Osteoblast (primary cell): ENCODE results near the gene DMD. TPM values are rescaled to one million over a fixed set of nuclear protein-coding genes. Genes with fewer than 3 reads are reported as not detected.

Experiments used
- DNase-seq: peaks from one replicate; pipeline ENCODE4 v3.0.0; 2011; ENCODE audit warnings: low spot score, mixed read lengths; ENCODE audit not compliant: insufficient read length; ENCODE audit errors: missing footprints
- H2AFZ ChIP-seq: 2 replicates; pipeline ENCODE4 v1.6.0; 2011; ENCODE audit warnings: mild to moderate bottlenecking, low read length
- H3K27ac ChIP-seq: 2 replicates; pipeline ENCODE4 v1.5.1; 2011; ENCODE audit warnings: mild to moderate bottlenecking, low read depth, low read length, moderate library complexity
- H3K27me3 ChIP-seq: 2 replicates; pipeline ENCODE4 v1.6.0; 2012; ENCODE audit warnings: mild to moderate bottlenecking, control low read depth, inconsistent platforms, low read length, moderate library complexity; ENCODE audit not compliant: insufficient read depth
- H3K36me3 ChIP-seq: 2 replicates; pipeline ENCODE4 v1.5.1; 2011; ENCODE audit warnings: mild to moderate bottlenecking, low read length, control low read depth, moderate library complexity; ENCODE audit not compliant: insufficient read depth
- H3K4me1 ChIP-seq: 2 replicates; pipeline ENCODE4 v1.5.1; 2011; ENCODE audit warnings: mild to moderate bottlenecking, low read length, control low read depth, moderate library complexity; ENCODE audit not compliant: insufficient read depth
- H3K4me2 ChIP-seq: 2 replicates; pipeline ENCODE4 v1.6.0; 2011; ENCODE audit warnings: mild to moderate bottlenecking, low read length; ENCODE audit not compliant: insufficient read depth
- H3K4me3 ChIP-seq: fragments of 200-600 bp; sonication (generic); 3 replicates; pipeline ENCODE4 v1.5.1; 2012; ENCODE audit warnings: mild to moderate bottlenecking, low read length, inconsistent platforms; ENCODE audit not compliant: insufficient read depth
- H3K79me2 ChIP-seq: 2 replicates; pipeline ENCODE4 v1.6.0; 2012; ENCODE audit warnings: mild to moderate bottlenecking, low read length, control low read depth, inconsistent platforms; ENCODE audit not compliant: insufficient read depth
- H3K9me3 ChIP-seq: 2 replicates; pipeline ENCODE4 v1.5.1; 2011; ENCODE audit warnings: low read depth, low read length, control low read depth
- H4K20me1 ChIP-seq: 2 replicates; pipeline ENCODE4 v1.6.0; 2012; ENCODE audit warnings: mild to moderate bottlenecking, low read length, control low read depth; ENCODE audit not compliant: insufficient read depth
- total RNA-seq: library from RNA; depleted of rRNA; stranded (reverse); fragments of >200 nt; gene quantifications from 2 replicates; pipeline ENCODE4 v1.2.3, GENCODE V29; 2012
- TF ChIP-seq, protein P1 (sequence below): IDR thresholded peaks from 2 replicates; pipeline ENCODE4 v1.5.1; 2011; ENCODE audit warnings: mild to moderate bottlenecking, low read depth, low read length, moderate library complexity; ENCODE audit errors: extremely low read depth

Gene DMD
- total RNA-seq, 1 donor: 12.7 TPM

DNA sequence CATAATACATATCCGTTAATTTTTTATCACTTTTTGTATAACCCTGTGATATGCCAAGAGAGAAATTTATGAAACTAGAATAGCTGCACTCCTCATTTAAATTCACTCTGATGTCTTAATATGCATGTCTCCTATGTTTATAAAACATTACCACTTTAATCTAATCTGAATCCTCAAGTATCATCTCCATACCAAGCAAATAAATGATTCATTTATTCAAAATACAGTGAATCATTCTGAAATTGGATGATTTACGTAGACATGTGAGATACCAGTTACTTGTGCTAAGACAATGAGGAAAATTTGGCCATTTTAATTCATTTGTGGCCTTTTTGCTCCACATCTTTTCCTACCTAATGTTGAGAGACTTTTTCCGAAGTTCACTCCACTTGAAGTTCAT is 1704.4 kb downstream of the DMD start:
- H2AFZ ChIP-seq: no peak overlapping the region

DNA sequence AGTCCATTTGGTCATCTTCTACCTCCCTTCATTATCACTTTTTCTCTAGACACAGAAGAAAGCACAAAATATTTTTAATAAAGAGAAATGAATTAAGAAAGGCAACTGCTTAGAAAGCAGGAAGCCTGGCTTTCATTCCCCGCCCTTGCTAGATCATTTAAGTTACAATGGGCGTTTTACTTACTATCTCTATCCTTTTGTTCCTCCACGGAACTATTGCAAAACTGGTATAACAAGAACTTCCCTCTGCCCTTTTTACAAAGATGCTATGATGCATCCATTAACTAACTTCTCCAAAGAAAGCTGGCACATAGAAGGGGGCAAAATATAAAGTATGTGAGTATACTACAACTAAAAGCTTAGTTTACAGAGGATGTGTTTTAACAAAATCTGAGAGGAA is 1705.0 kb downstream of the DMD start:
- no peak for DNase-seq
- Histone ChIP-seq H3K79me2 (no peaks in the 10 kb centered on the region), H3K4me2 (no peak overlapping the region), H3K4me3 (no peak overlapping the region), H2AFZ (no peak overlapping the region), H3K27ac (no peak overlapping the region), H3K9me3 (no peaks in the 10 kb centered on the region), H3K27me3 (no peaks in the 10 kb centered on the region), H3K36me3 (no peaks in the 10 kb centered on the region), H4K20me1 (no peaks in the 10 kb centered on the region), H3K4me1 (peaks cover 7% of the 10 kb centered on the region)
- TF ChIP-seq, protein P1, sequence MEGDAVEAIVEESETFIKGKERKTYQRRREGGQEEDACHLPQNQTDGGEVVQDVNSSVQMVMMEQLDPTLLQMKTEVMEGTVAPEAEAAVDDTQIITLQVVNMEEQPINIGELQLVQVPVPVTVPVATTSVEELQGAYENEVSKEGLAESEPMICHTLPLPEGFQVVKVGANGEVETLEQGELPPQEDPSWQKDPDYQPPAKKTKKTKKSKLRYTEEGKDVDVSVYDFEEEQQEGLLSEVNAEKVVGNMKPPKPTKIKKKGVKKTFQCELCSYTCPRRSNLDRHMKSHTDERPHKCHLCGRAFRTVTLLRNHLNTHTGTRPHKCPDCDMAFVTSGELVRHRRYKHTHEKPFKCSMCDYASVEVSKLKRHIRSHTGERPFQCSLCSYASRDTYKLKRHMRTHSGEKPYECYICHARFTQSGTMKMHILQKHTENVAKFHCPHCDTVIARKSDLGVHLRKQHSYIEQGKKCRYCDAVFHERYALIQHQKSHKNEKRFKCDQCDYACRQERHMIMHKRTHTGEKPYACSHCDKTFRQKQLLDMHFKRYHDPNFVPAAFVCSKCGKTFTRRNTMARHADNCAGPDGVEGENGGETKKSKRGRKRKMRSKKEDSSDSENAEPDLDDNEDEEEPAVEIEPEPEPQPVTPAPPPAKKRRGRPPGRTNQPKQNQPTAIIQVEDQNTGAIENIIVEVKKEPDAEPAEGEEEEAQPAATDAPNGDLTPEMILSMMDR: no peak

More for the DNA sequence above, 1704.4 kb downstream of the DMD start:
- Histone ChIP-seq H3K4me1 (peaks cover 7% of the 10 kb centered on the region), H3K27ac (no peak overlapping the region), H3K79me2 (no peaks in the 10 kb centered on the region), H4K20me1 (no peaks in the 10 kb centered on the region), H3K4me2 (no peak overlapping the region), H3K27me3 (no peaks in the 10 kb centered on the region), H3K36me3 (no peaks in the 10 kb centered on the region), H3K9me3 (no peaks in the 10 kb centered on the region), H3K4me3 (no peak overlapping the region)
- TF ChIP-seq, protein P1: no peak
- no peak for DNase-seq

DNA sequence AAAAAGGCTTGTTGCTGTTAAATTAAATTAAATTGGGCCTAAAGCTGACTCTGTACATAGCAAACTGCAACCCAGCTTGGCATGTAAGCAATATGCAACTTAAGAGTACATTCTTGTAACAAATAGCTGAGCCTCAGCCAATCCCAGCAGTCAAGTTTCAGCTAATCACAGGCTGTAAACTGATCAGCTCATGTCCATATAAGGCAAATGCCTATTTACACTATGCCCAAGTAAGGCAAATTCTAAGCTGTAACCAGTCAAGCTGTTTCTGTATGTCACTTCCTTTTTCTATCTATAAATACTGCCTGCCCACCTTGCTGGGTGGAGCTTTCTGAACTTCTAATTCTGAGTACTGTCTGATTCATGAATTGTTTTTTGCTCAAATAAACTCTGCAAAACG is 1710.4 kb downstream of the DMD start:
- peaks cover 2% of the 10 kb centered on the region for H3K4me1 ChIP-seq
- no peaks in the 10 kb centered on the region for H3K36me3 ChIP-seq
- DNase-seq: no peak
- no peaks in the 10 kb centered on the region for H3K9me3 ChIP-seq
- TF ChIP-seq, protein P1: no peak
- no peaks in the 10 kb centered on the region for H3K79me2 ChIP-seq
- no peaks in the 10 kb centered on the region for H4K20me1 ChIP-seq
- H3K4me2 ChIP-seq: no peak overlapping the region
- no peak overlapping the region for H3K27ac ChIP-seq
- no peak overlapping the region for H2AFZ ChIP-seq
- H3K27me3 ChIP-seq: no peaks in the 10 kb centered on the region
- no peak overlapping the region for H3K4me3 ChIP-seq

DNA sequence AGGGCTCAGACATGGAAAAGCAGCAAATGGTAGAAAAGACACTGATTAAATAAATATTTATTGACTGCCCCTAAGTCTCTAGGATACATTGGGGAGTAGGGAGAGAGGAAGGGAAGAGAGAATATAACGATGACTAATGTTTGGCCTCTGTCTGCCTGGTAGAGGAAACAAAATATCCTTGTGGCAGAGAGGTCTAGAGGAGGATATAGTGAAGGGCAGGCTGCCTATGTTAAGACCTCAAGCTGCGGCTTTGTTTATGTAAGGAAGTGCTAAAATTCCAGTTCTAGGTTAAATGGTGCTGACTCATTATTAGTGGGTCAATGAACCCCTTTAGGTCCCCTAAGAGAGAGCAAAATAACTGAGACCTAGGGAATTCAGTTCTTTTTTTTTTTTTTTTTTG is 1712.2 kb downstream of the DMD start:
- Histone ChIP-seq H3K36me3 (no peaks in the 10 kb centered on the region), H3K27ac (no peak overlapping the region), H3K4me2 (no peak overlapping the region), H3K27me3 (no peaks in the 10 kb centered on the region), H3K4me3 (no peak overlapping the region), H3K9me3 (no peaks in the 10 kb centered on the region), H3K4me1 (peaks cover 2% of the 10 kb centered on the region), H3K79me2 (no peaks in the 10 kb centered on the region), H4K20me1 (no peaks in the 10 kb centered on the region), H2AFZ (no peak overlapping the region)
- TF ChIP-seq, protein P1: no peak
- DNase-seq: no peak
